ENCODE measurements around the gene MDM2.
"Not testable (repeated sequence)": the region's sequence is repeated elsewhere in the genome, so short reads cannot be mapped to it uniquely, and the experiment has no call there.

Gene MDM2

GRCh38 chr12:68825569-68826217 lies 17.7 kb downstream of the MDM2 start:
- no peak for DNase-seq (ENCODE audit: low read depth in 3 of 3)

- no peak for DNase-seq (ENCODE audit: low read depth in 3 of 3)
These were observed 20.1 kb downstream of the MDM2 start for GRCh38 chr12:68827895-68828671.

GRCh38 chr12:68828672-68829068 lies 20.7 kb downstream of the MDM2 start:
- no peak for DNase-seq (ENCODE audit: low read depth in 3 of 3)

GRCh38 chr12:68831272-68831671 lies 23.3 kb downstream of the MDM2 start:
- DNase-seq (ENCODE audit: low read depth in 3 of 3): no peak

GRCh38 chr12:68831751-68832503 lies 23.9 kb downstream of the MDM2 start:
- no peak for DNase-seq (ENCODE audit: low read depth in 3 of 3)

GRCh38 chr12:68832504-68832867 lies 24.5 kb downstream of the MDM2 start:
- no peak for DNase-seq (ENCODE audit: low read depth in 3 of 3)

- no peak for DNase-seq (ENCODE audit: low read depth in 3 of 3)
These were observed 25.5 kb downstream of the MDM2 start for GRCh38 chr12:68833508-68833907.

GRCh38 chr12:68835333-68835908 lies 27.4 kb downstream of the MDM2 start:
- DNase-seq (ENCODE audit: low read depth in 3 of 3): no peak

GRCh38 chr12:68837215-68837614 lies 29.2 kb downstream of the MDM2 start:
- DNase-seq (ENCODE audit: low read depth in 3 of 3): no peak

- DNase-seq (ENCODE audit: low read depth in 3 of 3): no peak
These were observed 30.3 kb downstream of the MDM2 start for GRCh38 chr12:68838046-68838886.

- no peak for DNase-seq (ENCODE audit: low read depth in 3 of 3)
These were observed 31.5 kb downstream of the MDM2 start for GRCh38 chr12:68839183-68840147.

- DNase-seq (ENCODE audit: low read depth in 3 of 3): not testable (repeated sequence)
These were observed 33.2 kb downstream of the MDM2 start for GRCh38 chr12:68841175-68841574.

GRCh38 chr12:68841717-68842116 lies 33.7 kb downstream of the MDM2 start:
- DNase-seq (ENCODE audit: low read depth in 3 of 3): no peak

GRCh38 chr12:68842123-68842522 lies 34.1 kb downstream of the MDM2 start:
- no peak for DNase-seq (ENCODE audit: low read depth in 3 of 3)

- no peak for DNase-seq (ENCODE audit: low read depth in 3 of 3)
These were observed 35.0 kb downstream of the MDM2 start for GRCh38 chr12:68842784-68843567.

GRCh38 chr12:68844318-68844745 lies 36.4 kb downstream of the MDM2 start:
- no peak for DNase-seq (ENCODE audit: low read depth in 3 of 3)

GRCh38 chr12:68844788-68845695 lies 37.1 kb downstream of the MDM2 start:
- no peak for DNase-seq (ENCODE audit: low read depth in 3 of 3)

GRCh38 chr12:68846811-68847210 lies 38.8 kb downstream of the MDM2 start:
- DNase-seq (ENCODE audit: low read depth in 3 of 3): no peak

Data from stimulated activated CD4-positive, alpha-beta T cell treated with anti-CD3 and anti-CD28 coated beads, TNF-alpha, amount 100 ng/mL, for 48 hours (primary cell).